Measurements from ENCODE around the gene RBP5. TPM values are rescaled to one million over a fixed set of nuclear protein-coding genes. Genes with fewer than 3 reads are reported as not detected.

RBP5 gene
- total and polyA plus RNA-seq, 10 of the 15 experiments (the other 5 are each of a cell fraction or from before 2014, with no cell fraction given) = 0.11 to 1.1 (median 0.31) TPM; not detected in 4

DNA sequence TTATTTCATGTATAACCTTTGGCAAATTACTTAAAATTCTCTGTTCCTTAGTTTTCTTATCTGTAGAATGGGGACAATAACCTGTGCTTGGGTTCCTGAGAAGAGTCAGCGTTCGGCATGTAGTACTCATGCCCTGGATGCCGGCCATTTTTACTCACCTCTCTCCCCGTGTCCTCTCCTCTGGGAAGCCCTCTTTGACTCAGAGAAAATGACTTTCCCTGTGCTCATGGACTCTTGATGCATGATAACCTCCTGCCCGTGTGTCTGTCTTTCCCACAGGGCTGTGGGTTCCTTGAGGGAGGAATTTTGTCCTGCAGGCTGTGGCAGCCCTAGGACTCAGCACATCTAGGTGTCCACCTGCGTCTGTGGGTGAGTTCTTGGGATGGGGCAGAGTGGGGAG, 13.8 kb downstream of the RBP5 start:
- ATAC-seq = no peak

More for the DNA sequence above, 13.8 kb downstream of the RBP5 start:
- in situ Hi-C loops (cut with MboI) (loop anchor here (5.0 kb wide), 1 partner anchor 153 kb away; no protein-coding TSS in a partner anchor), intact Hi-C loops (cut with micrococcal nuclease; ENCODE audit: unreplicated experiment) (loop anchor here (5.0 kb wide), 2 partner anchors 153 to 193 kb away; no protein-coding TSS in a partner anchor)
- Histone ChIP-seq H3K36me3 (ENCODE audit: control insufficient read depth in 2 of 2, insufficient read depth in 2 of 2, low read length in 1 of 2) (peaks cover 0 to 36% of the 10 kb centered on the region in 2 experiments; a peak in 3 of 4 replicates), H3K27me3 (replicated peaks in 1 of 2; ENCODE audit: control insufficient read depth in 2 of 2, insufficient read depth in 2 of 2, low read length in 1 of 2) (no peaks in the 10 kb centered on the region), H2AFZ (ENCODE audit: control insufficient read depth, low read depth, low read length) (no peak overlapping the region), H3K4me2 (ENCODE audit: control insufficient read depth, insufficient read depth) (no peak overlapping the region), H3K79me2 (ENCODE audit: control insufficient read depth, insufficient read depth, low read length) (peaks cover 13% of the 10 kb centered on the region), H3K4me1 (ENCODE audit: control insufficient read depth, insufficient read depth, low read length) (peaks cover 8% of the 10 kb centered on the region), H3K9ac (ENCODE audit: control insufficient read depth, insufficient read depth, low read length) (no peak overlapping the region), H4K20me1 (ENCODE audit: control insufficient read depth, insufficient read depth) (no peaks in the 10 kb centered on the region), H3K4me3 (no peak overlapping the region), H3K27ac (ENCODE audit: control insufficient read depth, insufficient read depth) (no peak overlapping the region), H3K9me3 (replicated peaks; ENCODE audit: control insufficient read depth, insufficient read depth, low read length) (no peaks in the 10 kb centered on the region)
- whole genome bisulfite sequencing (ENCODE audit: insufficient coverage, insufficient replicate concordance, low lambda C conversion rate, missing lambda C conversion rate) = 97% methylated on average over 6 of the region's 6 CpGs
- ChIA-PET RAD21 (ENCODE audit: unreplicated experiment) (no interaction called here), POLR2A (no interaction called here), CTCF (interaction anchor here (4.1 kb wide), 1 partner anchor 30 kb away, joined by 44 read pairs; no protein-coding TSS in a partner anchor), SMC1A (ENCODE audit: uncharacterized antibody, unreplicated experiment) (interaction anchor here (0.6 kb wide), 1 partner anchor 10 kb away, joined by 3 read pairs; no protein-coding TSS in a partner anchor)
- no TSS peak for BruUV-seq (replicated peaks)
- no peak for TF ChIP-seq LARP7 (IDR thresholded peaks at IDR 0.05)
- TF ChIP-seq SIN3A (IDR thresholded peaks at IDR 0.05; ENCODE audit: low read depth, low read length) = no peak
- TF ChIP-seq FOXK2 (IDR thresholded peaks at IDR 0.05) = no peak
- no peak for TF ChIP-seq DPF2 (IDR thresholded peaks at IDR 0.05)
- no peak for TF ChIP-seq PAX8 (IDR thresholded peaks at IDR 0.05)
- TF ChIP-seq POLR2A (IDR thresholded peaks at IDR 0.05; ENCODE audit: low read depth, low read length) = no peak
- TF ChIP-seq STAT1 (conservative IDR thresholded peaks at IDR 0.05) = no peak
- TF ChIP-seq, protein P1, sequence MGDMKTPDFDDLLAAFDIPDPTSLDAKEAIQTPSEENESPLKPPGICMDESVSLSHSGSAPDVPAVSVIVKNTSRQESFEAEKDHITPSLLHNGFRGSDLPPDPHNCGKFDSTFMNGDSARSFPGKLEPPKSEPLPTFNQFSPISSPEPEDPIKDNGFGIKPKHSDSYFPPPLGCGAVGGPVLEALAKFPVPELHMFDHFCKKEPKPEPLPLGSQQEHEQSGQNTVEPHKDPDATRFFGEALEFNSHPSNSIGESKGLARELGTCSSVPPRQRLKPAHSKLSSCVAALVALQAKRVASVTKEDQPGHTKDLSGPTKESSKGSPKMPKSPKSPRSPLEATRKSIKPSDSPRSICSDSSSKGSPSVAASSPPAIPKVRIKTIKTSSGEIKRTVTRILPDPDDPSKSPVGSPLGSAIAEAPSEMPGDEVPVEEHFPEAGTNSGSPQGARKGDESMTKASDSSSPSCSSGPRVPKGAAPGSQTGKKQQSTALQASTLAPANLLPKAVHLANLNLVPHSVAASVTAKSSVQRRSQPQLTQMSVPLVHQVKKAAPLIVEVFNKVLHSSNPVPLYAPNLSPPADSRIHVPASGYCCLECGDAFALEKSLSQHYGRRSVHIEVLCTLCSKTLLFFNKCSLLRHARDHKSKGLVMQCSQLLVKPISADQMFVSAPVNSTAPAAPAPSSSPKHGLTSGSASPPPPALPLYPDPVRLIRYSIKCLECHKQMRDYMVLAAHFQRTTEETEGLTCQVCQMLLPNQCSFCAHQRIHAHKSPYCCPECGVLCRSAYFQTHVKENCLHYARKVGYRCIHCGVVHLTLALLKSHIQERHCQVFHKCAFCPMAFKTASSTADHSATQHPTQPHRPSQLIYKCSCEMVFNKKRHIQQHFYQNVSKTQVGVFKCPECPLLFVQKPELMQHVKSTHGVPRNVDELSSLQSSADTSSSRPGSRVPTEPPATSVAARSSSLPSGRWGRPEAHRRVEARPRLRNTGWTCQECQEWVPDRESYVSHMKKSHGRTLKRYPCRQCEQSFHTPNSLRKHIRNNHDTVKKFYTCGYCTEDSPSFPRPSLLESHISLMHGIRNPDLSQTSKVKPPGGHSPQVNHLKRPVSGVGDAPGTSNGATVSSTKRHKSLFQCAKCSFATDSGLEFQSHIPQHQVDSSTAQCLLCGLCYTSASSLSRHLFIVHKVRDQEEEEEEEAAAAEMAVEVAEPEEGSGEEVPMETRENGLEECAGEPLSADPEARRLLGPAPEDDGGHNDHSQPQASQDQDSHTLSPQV (IDR thresholded peaks at IDR 0.05) = no peak
- no peak for TF ChIP-seq EP300 (IDR thresholded peaks at IDR 0.05; ENCODE audit: borderline replicate concordance in 1 of 2, control insufficient read depth in 1 of 2, low read depth in 2 of 2, low read length in 2 of 2)
- TF ChIP-seq SP1 (IDR thresholded peaks at IDR 0.05; ENCODE audit: low read depth, low read length) = no peak
- no peak for TF ChIP-seq KAT2A (conservative IDR thresholded peaks at IDR 0.05; ENCODE audit: control insufficient read depth, low read depth, low read length)
- DNase-seq (ENCODE audit: low read depth, low spot score) = no peak
- FAIRE-seq = no peak
